Erythroblast (primary cell): ENCODE results near the gene ADGRG3.

Experiments used
- GATA1 ChIP-seq: IDR thresholded peaks from 2 replicates; pipeline ENCODE4 v1.6.1; 2011; ENCODE audit warnings: low read depth, mild to moderate bottlenecking, control low read depth, low read length, moderate library complexity
- POLR2A ChIP-seq: IDR thresholded peaks from 2 replicates; pipeline ENCODE4 v1.6.1; 2011; ENCODE audit warnings: mild to moderate bottlenecking, low read length

- no peak for TF ChIP-seq POLR2A
- no peak for TF ChIP-seq GATA1
These were observed 747 bp downstream of the ADGRG3 start for GRCh38 chr16:57668630-57669475.
